Activated naive CD4-positive, alpha-beta T cell treated with anti-CD3 and anti-CD28 coated beads, Interleukin-2, amount 50 U/mL, for 72 hours (primary cell): ENCODE results near the gene THEM5. TPM values are rescaled to one million over a fixed set of nuclear protein-coding genes. Genes with fewer than 3 reads are reported as not detected.
"Not testable (repeated sequence)": the region's sequence is repeated elsewhere in the genome, so short reads cannot be mapped to it uniquely, and the experiment has no call there.

Experiments
- ATAC-seq, 2 donors: fragments of 150-1000 bp; cut with Tn5 transposase; 2 replicates each; pipeline ENCODE4 v1.10.0; 2021; ENCODE audit warnings: mild to moderate bottlenecking in 2 of 2, moderate library complexity in 2 of 2
- DNase-seq, 2 donors: peaks; one replicate each; pipeline ENCODE4 v3.0.0; 2021 to 2022; ENCODE audit warnings: low spot score in 2 of 2
- H3K27ac Mint-ChIP-seq, 2 donors: one replicate each; pipeline ENCODE4 v1.8.0; 2022; ENCODE audit warnings: mild to moderate bottlenecking in 2 of 2, mixed read lengths in 2 of 2
- H3K36me3 Mint-ChIP-seq, 2 donors: one replicate each; pipeline ENCODE4 v1.8.0; 2022; ENCODE audit warnings: mixed read lengths in 2 of 2
- H3K9me3 Mint-ChIP-seq, 2 donors: one replicate each; pipeline ENCODE4 v1.8.0; 2022; ENCODE audit warnings: mixed read lengths in 2 of 2
- total RNA-seq, 2 donors: library from RNA; stranded (reverse); gene quantifications; one replicate each; pipeline ENCODE4 v1.2.3, GENCODE V29; 2022

Gene THEM5
- not detected for total RNA-seq

DNA sequence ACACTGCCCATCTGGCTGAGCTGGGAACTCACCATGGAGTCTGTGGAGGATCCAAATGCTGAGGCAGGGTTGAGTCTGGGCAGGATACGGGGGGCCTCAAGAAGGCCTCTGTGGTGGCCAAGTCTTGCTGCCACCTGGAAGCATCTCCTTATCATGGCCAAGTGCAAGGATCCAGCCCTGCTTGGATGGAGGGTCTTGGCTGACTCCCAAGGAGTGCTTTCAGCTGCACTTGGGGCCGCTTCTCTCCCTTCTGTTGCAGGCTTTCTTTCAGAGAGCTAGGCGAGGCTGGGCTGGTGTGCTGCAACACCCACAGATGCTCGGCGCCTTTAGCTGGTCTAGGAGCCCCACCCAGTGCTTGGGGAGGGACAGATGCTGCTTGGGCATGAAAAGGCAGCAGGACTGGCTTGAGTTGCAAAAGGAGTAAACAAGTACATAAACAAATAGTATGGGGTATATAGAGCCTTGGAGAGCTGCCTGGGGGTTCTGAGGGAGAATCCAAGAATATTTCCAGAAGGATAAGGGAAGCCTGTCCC lies at the start of gene THEM5:
THEM5 (minus strand) TSS at position 302 of the 533 bp plus-strand sequence; CDS start at position 155, 147 bp downstream.
- Mint-ChIP-seq H3K9me3 (no peaks in the 10 kb centered on the region), H3K27ac (no peak within 1 kb of the TSS), H3K36me3 (peaks cover 8 to 19% of the 10 kb centered on the region in 2 donors)
- DNase-seq, result no peak
- ATAC-seq, result no peak

DNA sequence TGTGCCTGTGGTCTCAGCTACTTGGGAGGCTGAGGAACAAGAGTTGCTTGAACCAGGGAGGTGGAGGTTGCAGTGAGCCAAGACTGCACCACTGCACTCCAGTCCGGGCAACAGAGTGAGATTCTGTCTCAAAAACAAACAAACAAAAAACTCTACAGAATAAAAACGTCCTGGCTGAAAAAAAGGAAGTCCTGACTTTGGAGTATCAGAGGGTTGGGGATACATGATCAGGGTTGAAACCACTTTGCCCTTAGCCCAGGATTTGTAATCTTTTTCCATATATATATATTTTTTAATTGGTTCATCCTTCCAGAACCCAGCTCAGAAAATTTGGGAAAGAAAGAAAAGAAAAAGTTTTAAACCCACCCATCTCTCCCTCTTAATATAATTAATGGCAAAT lies 49.3 kb upstream of the THEM5 start:
- H3K9me3 Mint-ChIP-seq, result peaks cover 33 to 59% of the 10 kb centered on the region in 2 donors
- no peak for DNase-seq
- no peak for ATAC-seq
- H3K27ac Mint-ChIP-seq, result no peak overlapping the region
- H3K36me3 Mint-ChIP-seq, result peaks cover 61 to 88% of the 10 kb centered on the region in 2 donors

DNA sequence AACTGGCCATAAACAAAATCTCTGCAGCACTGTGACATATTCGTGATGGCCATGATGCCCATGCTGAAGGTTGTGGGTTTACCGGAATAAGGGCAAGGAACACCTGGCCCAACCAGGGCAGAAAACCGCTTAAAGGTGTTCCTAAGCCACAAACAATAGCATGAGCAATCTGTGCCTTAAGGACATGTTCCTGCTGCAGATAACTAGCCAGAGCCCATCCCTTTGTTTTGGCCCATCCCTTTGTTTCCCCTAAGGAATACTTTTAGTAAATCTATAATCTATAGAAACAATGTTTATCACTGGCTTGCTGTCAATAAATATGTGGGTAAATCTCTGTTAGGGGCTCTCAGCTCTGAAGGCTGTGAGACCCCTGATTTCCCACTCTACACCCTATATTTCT lies 47.3 kb upstream of the THEM5 start:
- DNase-seq, ATAC-seq, H3K27ac Mint-ChIP-seq: not testable (repeated sequence)
- H3K36me3 Mint-ChIP-seq, result peaks cover 51 to 71% of the 10 kb centered on the region in 2 donors
- peaks cover 22 to 48% of the 10 kb centered on the region in 2 donors for H3K9me3 Mint-ChIP-seq

DNA sequence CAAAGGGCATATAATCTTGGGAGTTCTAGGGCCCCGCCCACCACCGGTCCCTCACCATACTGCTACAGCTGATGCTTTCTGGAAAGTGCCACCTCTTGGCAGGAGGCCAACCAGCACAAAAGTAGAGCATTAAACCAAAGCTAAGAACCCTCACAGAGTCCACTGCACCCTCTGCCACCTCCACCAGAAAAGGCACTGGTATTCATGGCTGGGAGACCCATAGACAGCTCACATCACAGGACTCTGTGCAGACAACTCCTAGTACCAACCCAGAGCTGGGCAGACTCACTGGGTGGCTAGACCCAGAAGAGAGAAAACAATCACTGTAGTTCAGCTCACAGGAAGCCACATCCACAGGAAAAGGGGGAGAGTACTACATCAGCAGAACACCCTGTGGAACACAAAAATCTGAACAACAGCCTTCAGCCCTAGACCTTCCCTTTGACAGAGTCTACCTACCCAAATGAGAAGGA lies 45.0 kb upstream of the THEM5 start:
- ATAC-seq (peak; percentile 34 to 86), DNase-seq (no peak)

DNA sequence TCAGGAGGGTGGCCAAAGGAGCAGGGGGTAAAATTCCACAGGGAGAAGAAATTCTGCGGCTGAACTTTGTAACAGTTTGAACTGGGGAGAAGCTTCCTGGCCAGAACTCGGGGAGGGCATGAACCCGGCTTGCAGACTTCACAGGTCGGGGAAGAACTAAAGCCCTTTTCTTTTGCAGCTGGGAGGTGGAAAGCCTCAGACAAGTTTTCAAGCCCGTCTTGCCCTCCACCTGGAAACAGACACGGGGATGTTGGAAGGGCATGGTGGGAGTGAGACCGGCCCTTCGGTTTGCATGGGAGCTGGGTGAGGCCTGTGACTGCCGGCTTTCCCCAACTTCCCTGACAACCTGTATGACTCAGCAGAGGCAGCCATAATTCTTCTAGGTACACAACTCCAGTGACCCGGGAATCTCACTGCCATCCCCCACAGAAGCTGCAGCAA lies 44.5 kb upstream of the THEM5 start:
- Mint-ChIP-seq H3K9me3 (peaks cover 19 to 31% of the 10 kb centered on the region in 2 donors), H3K36me3 (peaks cover 54 to 67% of the 10 kb centered on the region in 2 donors), H3K27ac (peak overlapping the region; percentile 67 to 88)
- ATAC-seq (peak in 1 of 2 donors; percentile 40), DNase-seq (no peak)

More for the DNA sequence above, 45.0 kb upstream of the THEM5 start:
- H3K9me3 Mint-ChIP-seq, result peaks cover 19 to 34% of the 10 kb centered on the region in 2 donors
- peak overlapping the region; percentile 65 to 88 for H3K27ac Mint-ChIP-seq
- H3K36me3 Mint-ChIP-seq, result peaks cover 52 to 67% of the 10 kb centered on the region in 2 donors

- peak; percentile 40 to 53 for ATAC-seq
- Mint-ChIP-seq H3K36me3 (peaks cover 44 to 49% of the 10 kb centered on the region in 2 donors), H3K27ac (peak overlapping the region; percentile 35 to 58), H3K9me3 (no peaks in the 10 kb centered on the region)
- no peak for DNase-seq
Measured at GRCh38 chr1:151893176-151893924, 39.8 kb upstream of the THEM5 start.

DNA sequence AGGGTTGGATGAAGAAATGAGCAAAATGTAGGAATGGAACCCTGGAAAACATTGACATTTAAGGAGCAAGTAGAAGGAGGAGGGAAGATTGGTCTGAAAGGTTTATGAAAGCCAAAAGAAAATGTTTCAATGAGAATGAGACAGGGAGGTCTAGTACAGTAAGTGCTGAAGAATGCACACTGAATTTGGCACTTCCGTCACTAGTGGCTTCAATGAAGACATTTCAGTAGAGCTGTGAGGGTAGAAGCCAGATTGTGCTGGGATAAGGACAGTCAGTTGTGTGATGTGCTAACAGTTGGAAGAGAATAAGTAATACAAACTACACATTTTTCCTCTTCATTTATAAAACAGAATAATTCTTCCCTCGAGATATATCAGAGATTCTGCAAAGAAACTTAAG lies 38.7 kb upstream of the THEM5 start:
- ATAC-seq, result no peak
- Mint-ChIP-seq H3K36me3 (peaks cover 52 to 56% of the 10 kb centered on the region in 2 donors), H3K9me3 (no peaks in the 10 kb centered on the region), H3K27ac (peak overlapping the region in 1 of 2 donors; percentile 68)
- DNase-seq, result no peak

GRCh38 chr1:151891512-151891911 lies 38.0 kb upstream of the THEM5 start:
- DNase-seq (no peak), ATAC-seq (no peak)
- Mint-ChIP-seq H3K36me3 (peaks cover 52 to 57% of the 10 kb centered on the region in 2 donors), H3K27ac (peak overlapping the region; percentile 68 to 88), H3K9me3 (no peaks in the 10 kb centered on the region)

- ATAC-seq (no peak), DNase-seq (no peak)
- Mint-ChIP-seq H3K9me3 (no peaks in the 10 kb centered on the region), H3K36me3 (peaks cover 46 to 47% of the 10 kb centered on the region in 2 donors), H3K27ac (no peak overlapping the region)
Measured at GRCh38 chr1:151888972-151889570, 35.6 kb upstream of the THEM5 start.

GRCh38 chr1:151887028-151887427 lies 33.5 kb upstream of the THEM5 start:
- no peak for DNase-seq
- no peaks in the 10 kb centered on the region for H3K9me3 Mint-ChIP-seq
- no peak for ATAC-seq
- H3K27ac Mint-ChIP-seq, result no peak overlapping the region
- peaks cover 28 to 37% of the 10 kb centered on the region in 2 donors for H3K36me3 Mint-ChIP-seq

DNA sequence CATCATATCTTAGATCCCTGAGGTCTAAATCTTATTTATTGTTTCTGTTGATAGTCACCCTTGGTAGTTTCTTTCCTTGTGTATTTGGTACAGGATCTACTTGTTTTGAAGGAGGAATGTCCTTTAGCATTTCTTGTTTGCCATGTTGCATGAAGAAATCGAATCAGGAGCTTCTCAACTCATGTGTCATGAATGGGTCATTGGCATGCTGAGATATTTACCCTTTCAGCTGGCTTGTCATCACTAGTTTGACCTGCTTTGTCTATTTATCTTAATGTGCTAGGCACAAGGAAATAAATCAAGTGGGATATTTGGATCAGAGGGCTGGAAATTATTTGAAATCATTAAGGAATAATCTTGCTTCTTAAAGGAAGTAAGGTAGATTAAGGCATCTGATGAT lies 32.0 kb upstream of the THEM5 start:
- H3K27ac Mint-ChIP-seq, result peak overlapping the region in 1 of 2 donors; percentile 33
- DNase-seq (no peak), ATAC-seq (no peak)
- no peaks in the 10 kb centered on the region for H3K9me3 Mint-ChIP-seq
- peaks cover 15 to 23% of the 10 kb centered on the region in 2 donors for H3K36me3 Mint-ChIP-seq

DNA sequence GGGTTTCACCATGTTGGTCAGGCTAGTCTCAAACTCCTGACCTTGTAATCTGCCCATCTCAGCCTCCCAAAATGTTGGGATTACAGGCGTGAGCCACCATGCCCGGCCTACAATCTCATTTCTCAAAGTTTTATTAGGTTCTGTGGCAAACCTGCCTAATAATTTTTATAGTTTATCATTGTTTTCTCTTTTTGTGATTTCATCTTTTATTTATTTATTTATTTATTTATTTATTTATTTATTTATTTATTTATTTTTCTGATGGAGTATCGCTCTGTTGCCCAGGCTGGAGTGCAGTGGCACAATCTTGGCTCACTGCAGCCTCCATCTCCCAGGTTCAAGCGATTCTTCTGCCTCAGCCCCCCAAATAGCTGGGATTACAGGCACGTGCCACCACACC lies 31.4 kb upstream of the THEM5 start:
- not testable (repeated sequence) for ATAC-seq, DNase-seq, H3K27ac Mint-ChIP-seq, H3K9me3 Mint-ChIP-seq
- H3K36me3 Mint-ChIP-seq, result peaks cover 15 to 23% of the 10 kb centered on the region in 2 donors

DNA sequence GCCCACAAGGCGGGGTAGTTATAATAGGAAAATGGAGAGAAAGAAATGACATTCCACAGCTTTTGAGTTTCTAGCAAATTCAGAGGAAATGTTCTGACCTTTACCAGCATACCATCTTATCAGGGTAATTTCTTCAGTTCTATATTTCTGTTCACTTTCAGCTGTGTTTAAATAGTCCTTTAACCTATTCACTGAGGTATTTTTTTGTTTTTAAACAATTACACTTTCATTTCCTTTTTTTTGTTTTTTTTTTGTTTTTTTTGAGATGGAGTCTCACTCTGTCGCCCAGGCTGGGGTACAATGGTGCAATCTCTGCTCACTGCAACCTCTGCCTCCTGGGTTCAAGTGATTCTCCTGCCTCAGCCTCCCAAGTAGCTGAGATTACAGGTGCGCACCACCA lies 30.9 kb upstream of the THEM5 start:
- DNase-seq, H3K27ac Mint-ChIP-seq, ATAC-seq, H3K9me3 Mint-ChIP-seq: not testable (repeated sequence)
- H3K36me3 Mint-ChIP-seq, result peaks cover 15 to 22% of the 10 kb centered on the region in 2 donors

DNA sequence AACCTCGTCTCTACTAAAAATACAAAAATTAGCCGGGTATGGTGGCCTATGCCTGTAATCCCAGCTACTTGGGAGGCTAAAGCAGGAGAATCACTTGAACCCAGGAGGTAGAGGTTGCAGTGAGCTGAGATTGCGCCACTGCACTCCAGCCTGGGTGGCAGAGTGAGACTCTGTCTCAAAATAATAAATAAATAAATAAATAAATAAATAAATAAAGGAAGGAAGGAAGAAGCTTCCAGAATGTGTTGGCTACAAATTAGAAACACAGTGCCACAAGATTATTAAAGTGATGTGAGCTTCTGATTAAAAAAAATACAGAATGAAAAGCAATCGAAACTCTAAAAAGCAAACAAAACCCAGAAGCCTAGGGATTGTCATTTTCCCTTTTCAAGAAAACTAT lies 30.4 kb upstream of the THEM5 start:
- ATAC-seq, H3K9me3 Mint-ChIP-seq, H3K27ac Mint-ChIP-seq, DNase-seq: not testable (repeated sequence)
- peaks cover 15 to 17% of the 10 kb centered on the region in 2 donors for H3K36me3 Mint-ChIP-seq

GRCh38 chr1:151882918-151883317 lies 29.4 kb upstream of the THEM5 start:
- peaks cover 11 to 14% of the 10 kb centered on the region in 2 donors for H3K36me3 Mint-ChIP-seq
- not testable (repeated sequence) for H3K9me3 Mint-ChIP-seq, H3K27ac Mint-ChIP-seq

GRCh38 chr1:151882466-151882865 lies 29.0 kb upstream of the THEM5 start:
- H3K27ac Mint-ChIP-seq, result no peak overlapping the region
- ATAC-seq (no peak), DNase-seq (no peak)
- peaks cover 7 to 11% of the 10 kb centered on the region in 2 donors for H3K36me3 Mint-ChIP-seq
- no peaks in the 10 kb centered on the region for H3K9me3 Mint-ChIP-seq

More at GRCh38 chr1:151882918-151883317, 29.4 kb upstream of the THEM5 start:
- not testable (repeated sequence) for DNase-seq, ATAC-seq

DNA sequence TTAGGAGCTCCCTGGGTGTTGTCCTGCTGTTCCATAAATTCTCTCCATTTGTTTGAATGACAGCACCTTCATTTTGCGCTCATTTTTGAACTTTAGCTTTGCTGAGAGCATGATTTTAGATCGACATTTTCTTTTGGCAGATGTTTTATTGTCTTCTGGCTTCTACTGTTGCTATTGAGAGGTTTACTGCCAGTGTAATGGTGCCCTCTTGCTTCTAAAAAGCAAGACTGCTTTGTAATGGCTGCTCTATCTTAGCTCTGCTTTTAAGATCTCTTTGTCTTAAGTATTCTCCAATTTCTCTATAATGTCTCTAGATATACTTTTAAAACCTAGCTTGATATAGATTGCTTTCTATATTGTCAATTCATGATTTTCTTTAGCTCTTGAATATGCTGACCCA lies 28.0 kb upstream of the THEM5 start:
- no peaks in the 10 kb centered on the region for H3K9me3 Mint-ChIP-seq
- peaks cover 6 to 13% of the 10 kb centered on the region in 2 donors for H3K36me3 Mint-ChIP-seq
- H3K27ac Mint-ChIP-seq, result no peak overlapping the region
- no peak for DNase-seq
- ATAC-seq, result no peak
